Ovary (tissue), 3 donors: ENCODE data around the gene LITAF.

Source experiments
- CTCF ChIP-seq, 3 donors: fragments of 450-650 bp in 2 of 3; fragments of 200-600 bp in 1 of 3; IDR thresholded peaks; one replicate each; pipeline versions ENCODE4 v1.5.1 to v1.8.0; 2016 to 2022; ENCODE audit warnings: antibody characterized with exemption in 3 of 3, mild to moderate bottlenecking in 1 of 3
- POLR2A ChIP-seq: fragments of 450-650 bp; IDR thresholded peaks from one replicate; pipeline ENCODE4 v1.6.1; 2017; ENCODE audit warnings: antibody characterized with exemption, mild to moderate bottlenecking, moderate library complexity
- donor health status: DM: no; HTN: no; CAD: no.

- TF ChIP-seq POLR2A (no peak), CTCF (IDR thresholded peaks at IDR 0.05) (no peak)
These were observed 16.6 kb upstream of the LITAF start for GRCh38 chr16:11603331-11603750.
